ENCODE measurements around the gene KCTD7. TPM values are rescaled to one million over a fixed set of nuclear protein-coding genes. Genes with fewer than 3 reads are reported as not detected.
"Not testable (repeated sequence)": the region's sequence is repeated elsewhere in the genome, so short reads cannot be mapped to it uniquely, and the experiment has no call there.

The KCTD7 gene
- total RNA-seq, 1 donor from 2014 or later: 11.6 TPM

DNA sequence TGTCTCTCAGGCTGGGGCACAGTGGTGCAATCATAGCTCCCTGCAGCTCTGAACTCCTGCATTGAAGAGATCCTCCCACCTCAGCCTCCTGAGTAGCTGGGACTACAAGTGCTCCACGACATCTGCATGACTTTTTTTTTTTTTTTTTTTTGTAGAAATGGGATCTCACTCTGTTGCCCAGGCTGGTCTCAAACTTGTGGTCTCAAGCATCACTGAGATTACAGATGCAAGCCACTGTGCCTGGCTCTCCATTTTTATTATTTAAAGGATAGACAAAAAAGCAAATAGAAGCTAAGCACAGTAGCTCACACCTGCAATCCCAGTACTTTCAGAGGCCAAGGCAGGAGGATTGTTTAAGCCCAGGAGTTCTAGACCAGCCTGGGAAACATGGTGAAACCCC is 13.0 kb upstream of the KCTD7 start:
- FAIRE-seq (no peak), DNase-seq (ENCODE audit: low read depth) (no peak)
- H3K9me3 Mint-ChIP-seq (ENCODE audit: unreplicated experiment): peaks cover 1% of the 10 kb centered on the region
- H3K27ac ChIP-seq (ENCODE audit: low read depth, low read length): no peak overlapping the region
- H3K27ac Mint-ChIP-seq (ENCODE audit: unreplicated experiment): no peak overlapping the region
- no peaks in the 10 kb centered on the region for H3K27me3 ChIP-seq (ENCODE audit: insufficient read depth, low read length)
- H4K20me1 ChIP-seq (ENCODE audit: insufficient read depth, low read length): no peaks in the 10 kb centered on the region
- no peaks in the 10 kb centered on the region for H3K27me3 Mint-ChIP-seq (ENCODE audit: low read depth, unreplicated experiment)
- no peaks in the 10 kb centered on the region for H3K4me1 ChIP-seq (ENCODE audit: insufficient read depth, low read length)
- no peaks in the 10 kb centered on the region for H3K36me3 Mint-ChIP-seq (ENCODE audit: low read depth, unreplicated experiment)
- peaks cover 6% of the 10 kb centered on the region for H3K4me1 Mint-ChIP-seq (ENCODE audit: low read depth, unreplicated experiment)
- no peaks in the 10 kb centered on the region for H3K36me3 ChIP-seq (ENCODE audit: insufficient read depth, low read length)
- no peak overlapping the region for H3K4me3 ChIP-seq (ENCODE audit: insufficient read depth, low read depth, low read length)
- no peak overlapping the region for H3K4me3 Mint-ChIP-seq (ENCODE audit: unreplicated experiment)
- H3K9ac ChIP-seq (ENCODE audit: low read length): no peak overlapping the region
- no peak overlapping the region for H3K4me2 ChIP-seq (ENCODE audit: low read length)
- no peak overlapping the region for H2AFZ ChIP-seq (ENCODE audit: low read depth, low read length)
- no peaks in the 10 kb centered on the region for H3K9me3 ChIP-seq (ENCODE audit: insufficient read depth, low read depth, low read length)
- TF ChIP-seq EZH2 (IDR thresholded peaks at IDR 0.05; ENCODE audit: insufficient read depth, low read length): no peak
- TF ChIP-seq, protein P1, sequence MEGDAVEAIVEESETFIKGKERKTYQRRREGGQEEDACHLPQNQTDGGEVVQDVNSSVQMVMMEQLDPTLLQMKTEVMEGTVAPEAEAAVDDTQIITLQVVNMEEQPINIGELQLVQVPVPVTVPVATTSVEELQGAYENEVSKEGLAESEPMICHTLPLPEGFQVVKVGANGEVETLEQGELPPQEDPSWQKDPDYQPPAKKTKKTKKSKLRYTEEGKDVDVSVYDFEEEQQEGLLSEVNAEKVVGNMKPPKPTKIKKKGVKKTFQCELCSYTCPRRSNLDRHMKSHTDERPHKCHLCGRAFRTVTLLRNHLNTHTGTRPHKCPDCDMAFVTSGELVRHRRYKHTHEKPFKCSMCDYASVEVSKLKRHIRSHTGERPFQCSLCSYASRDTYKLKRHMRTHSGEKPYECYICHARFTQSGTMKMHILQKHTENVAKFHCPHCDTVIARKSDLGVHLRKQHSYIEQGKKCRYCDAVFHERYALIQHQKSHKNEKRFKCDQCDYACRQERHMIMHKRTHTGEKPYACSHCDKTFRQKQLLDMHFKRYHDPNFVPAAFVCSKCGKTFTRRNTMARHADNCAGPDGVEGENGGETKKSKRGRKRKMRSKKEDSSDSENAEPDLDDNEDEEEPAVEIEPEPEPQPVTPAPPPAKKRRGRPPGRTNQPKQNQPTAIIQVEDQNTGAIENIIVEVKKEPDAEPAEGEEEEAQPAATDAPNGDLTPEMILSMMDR (IDR thresholded peaks at IDR 0.05; ENCODE audit: insufficient read depth, low read depth, low read length): no peak
- no peaks in the 10 kb centered on the region for H3K79me2 ChIP-seq (ENCODE audit: insufficient read depth, low read length)

DNA sequence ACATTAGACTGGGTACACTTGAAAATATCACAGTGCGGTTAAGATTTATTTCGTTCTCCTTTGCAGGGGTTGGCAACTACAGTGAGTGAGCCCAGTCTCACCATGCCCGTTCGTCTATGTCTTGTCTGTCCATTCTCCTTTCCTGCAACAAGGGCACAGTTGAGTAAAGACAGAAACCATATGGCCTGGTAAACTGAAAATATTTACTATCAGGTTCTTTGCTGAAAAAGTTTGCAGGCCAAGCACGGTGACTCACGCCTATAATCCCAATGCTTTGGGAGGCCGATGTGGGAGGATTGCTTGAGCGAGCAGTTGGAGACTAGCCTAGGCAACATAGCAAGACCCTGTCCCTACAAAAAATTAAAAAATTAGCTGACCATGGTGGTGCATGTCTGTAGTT is 11.4 kb upstream of the KCTD7 start:
- Mint-ChIP-seq H3K36me3 (ENCODE audit: low read depth, unreplicated experiment) (no peaks in the 10 kb centered on the region), H3K27ac (ENCODE audit: unreplicated experiment) (no peak overlapping the region), H3K4me1 (ENCODE audit: low read depth, unreplicated experiment) (peaks cover 6% of the 10 kb centered on the region), H3K9me3 (ENCODE audit: unreplicated experiment) (peaks cover 1% of the 10 kb centered on the region), H3K27me3 (ENCODE audit: low read depth, unreplicated experiment) (no peaks in the 10 kb centered on the region), H3K4me3 (ENCODE audit: unreplicated experiment) (no peak overlapping the region)
- Histone ChIP-seq H4K20me1 (ENCODE audit: insufficient read depth, low read length) (no peaks in the 10 kb centered on the region), H3K4me1 (ENCODE audit: insufficient read depth, low read length) (no peaks in the 10 kb centered on the region), H3K79me2 (ENCODE audit: insufficient read depth, low read length) (no peaks in the 10 kb centered on the region), H3K27me3 (ENCODE audit: insufficient read depth, low read length) (no peaks in the 10 kb centered on the region), H3K9me3 (ENCODE audit: insufficient read depth, low read depth, low read length) (no peaks in the 10 kb centered on the region), H3K4me3 (ENCODE audit: insufficient read depth, low read depth, low read length) (no peak overlapping the region), H3K36me3 (ENCODE audit: insufficient read depth, low read length) (no peaks in the 10 kb centered on the region), H3K4me2 (ENCODE audit: low read length) (no peak overlapping the region), H3K27ac (ENCODE audit: low read depth, low read length) (no peak overlapping the region), H3K9ac (ENCODE audit: low read length) (no peak overlapping the region), H2AFZ (ENCODE audit: low read depth, low read length) (no peak overlapping the region)
- TF ChIP-seq, protein P1 (IDR thresholded peaks at IDR 0.05; ENCODE audit: insufficient read depth, low read depth, low read length): no peak
- no peak for TF ChIP-seq EZH2 (IDR thresholded peaks at IDR 0.05; ENCODE audit: insufficient read depth, low read length)
- FAIRE-seq (no peak), DNase-seq (ENCODE audit: low read depth) (no peak)

DNA sequence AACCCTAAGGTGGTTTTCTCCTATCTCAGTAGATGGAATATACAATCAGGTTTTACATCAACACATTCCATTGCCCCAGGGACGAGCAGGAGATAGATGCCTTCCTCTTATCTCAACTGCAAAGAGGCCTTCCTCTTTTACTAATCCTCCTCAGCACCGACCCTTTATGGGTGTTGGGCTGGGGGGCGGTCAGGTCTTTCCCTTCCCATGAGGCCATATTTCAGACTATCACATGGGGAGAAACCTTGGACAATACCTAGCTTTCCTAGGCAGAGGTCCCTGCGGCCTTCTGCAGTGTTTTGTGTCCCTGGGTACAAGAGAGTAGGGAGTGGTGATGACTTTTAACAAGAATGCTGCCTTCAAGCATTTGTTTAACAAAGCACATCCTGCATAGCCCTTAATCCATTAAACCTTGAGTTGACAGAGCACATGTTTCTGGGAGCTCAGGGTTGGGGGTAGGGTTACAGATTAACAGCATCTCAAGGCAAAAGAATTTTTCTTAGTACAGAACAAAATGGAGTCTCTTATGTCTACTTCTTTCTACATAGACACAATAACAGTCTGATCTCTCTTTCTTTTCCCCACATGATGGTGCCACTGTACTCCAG is 9.2 kb upstream of the KCTD7 start:
- H3K4me3 ChIP-seq (ENCODE audit: insufficient read depth, low read depth, low read length); H3K9me3 ChIP-seq (ENCODE audit: insufficient read depth, low read depth, low read length); H3K4me1 Mint-ChIP-seq (ENCODE audit: low read depth, unreplicated experiment); H3K9me3 Mint-ChIP-seq (ENCODE audit: unreplicated experiment); H3K27me3 ChIP-seq (ENCODE audit: insufficient read depth, low read length); H3K27ac ChIP-seq (ENCODE audit: low read depth, low read length); H4K20me1 ChIP-seq (ENCODE audit: insufficient read depth, low read length); H3K36me3 Mint-ChIP-seq (ENCODE audit: low read depth, unreplicated experiment); FAIRE-seq; H3K79me2 ChIP-seq (ENCODE audit: insufficient read depth, low read length); H3K27me3 Mint-ChIP-seq (ENCODE audit: low read depth, unreplicated experiment); DNase-seq (ENCODE audit: low read depth); H2AFZ ChIP-seq (ENCODE audit: low read depth, low read length); H3K36me3 ChIP-seq (ENCODE audit: insufficient read depth, low read length); H3K4me2 ChIP-seq (ENCODE audit: low read length); H3K27ac Mint-ChIP-seq (ENCODE audit: unreplicated experiment); H3K9ac ChIP-seq (ENCODE audit: low read length); H3K4me3 Mint-ChIP-seq (ENCODE audit: unreplicated experiment); H3K4me1 ChIP-seq (ENCODE audit: insufficient read depth, low read length): not testable (repeated sequence)
